ENCODE results near the gene ATP5F1B. TPM values are rescaled to one million over a fixed set of nuclear protein-coding genes. Genes with fewer than 3 reads are reported as not detected.

ATP5F1B gene
- total RNA-seq, 2 donors from 2014 or later = 1,197 to 1,516 TPM

DNA sequence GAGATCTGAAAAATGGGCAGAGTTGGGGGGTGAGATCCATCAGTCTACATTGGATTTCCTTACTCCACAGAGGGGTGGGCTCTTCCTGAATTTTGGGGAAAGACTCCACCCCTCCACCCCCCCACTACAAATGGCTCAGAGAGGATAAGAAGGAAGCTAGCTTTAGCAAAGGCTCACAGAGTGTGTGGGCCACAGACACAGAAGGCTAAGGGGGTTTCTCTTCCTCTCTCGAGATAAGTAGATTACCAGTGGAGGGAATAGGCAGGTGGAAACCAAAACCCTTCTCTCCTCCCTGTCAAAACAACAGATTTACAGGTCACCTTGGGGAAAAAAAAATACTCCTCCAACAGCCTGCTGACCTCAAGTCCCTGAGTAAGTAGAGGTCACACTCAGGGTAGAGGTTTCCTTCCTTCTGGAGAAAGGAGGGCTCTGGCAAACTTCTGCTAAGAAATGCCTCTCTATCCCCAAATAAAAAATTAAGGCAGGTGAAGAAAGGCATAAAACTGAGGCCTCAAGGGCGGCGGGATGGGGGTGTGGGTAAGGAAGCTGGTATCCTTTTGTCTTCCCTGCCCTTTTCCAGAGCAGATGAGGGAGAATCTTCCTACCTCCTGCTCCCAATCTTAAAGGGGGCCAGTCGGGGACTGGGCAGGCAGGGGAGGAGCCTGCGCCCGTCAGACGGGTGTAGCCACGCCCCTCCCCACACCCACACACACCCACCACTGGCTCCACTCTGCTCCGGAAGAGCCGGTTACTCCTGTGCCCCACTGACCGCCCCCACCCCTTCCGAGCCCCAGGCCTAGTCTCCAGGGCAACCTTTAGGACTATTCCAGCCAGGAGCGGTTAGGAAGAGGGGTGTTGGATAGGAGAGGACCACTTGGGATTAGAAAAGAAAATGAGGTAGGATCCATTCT, 13.7 kb downstream of the ATP5F1B start:
- peak; percentile 25 for ATAC-seq
- peak; percentile 89 to 91 for DNase-seq
- intact Hi-C loops (cut with DNase I, micrococcal nuclease) = loop anchor here in 1 of 2 donors (5.0 to 10.0 kb wide), 2 partner anchors 53 to 110 kb away; partner anchors contain the start of genes PTGES3 and RBMS2

DNA sequence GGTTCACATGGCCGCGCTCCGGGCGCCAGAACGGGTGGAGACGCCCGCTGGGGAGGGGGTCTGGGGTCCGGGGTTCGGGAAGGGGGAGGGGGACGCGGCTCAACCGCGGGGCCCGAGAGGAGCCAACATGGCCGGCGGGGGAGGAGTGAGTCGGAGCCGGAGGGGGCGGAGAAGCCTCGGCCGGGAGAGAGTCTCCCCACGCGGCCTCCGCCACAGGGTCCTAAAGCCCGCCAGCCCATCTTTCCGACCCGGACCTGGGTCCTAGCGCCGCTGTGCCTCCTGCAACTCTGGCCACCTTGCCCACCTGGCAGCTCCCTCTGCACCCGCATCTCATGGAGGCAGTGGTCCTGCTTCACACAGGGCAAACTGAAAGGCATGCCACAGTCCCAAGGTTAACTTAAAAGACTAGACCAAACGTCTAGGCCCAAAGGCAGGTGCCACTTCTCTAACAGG, 15.6 kb downstream of the ATP5F1B start, which contains the start of gene BAZ2A:
BAZ2A (minus strand) TSS at position 147 of the 453 bp plus-strand sequence. CDS start 12,796 bp downstream, outside the sequence.
- intact Hi-C loops (cut with DNase I, micrococcal nuclease) = loop anchor here in 1 of 2 donors (5.0 to 10.0 kb wide), 2 partner anchors 55 to 108 kb away; partner anchors contain the start of genes PTGES3 and RBMS2
- DNase-seq (peak; percentile 91 to 94), ATAC-seq (peak; percentile 68)

DNA sequence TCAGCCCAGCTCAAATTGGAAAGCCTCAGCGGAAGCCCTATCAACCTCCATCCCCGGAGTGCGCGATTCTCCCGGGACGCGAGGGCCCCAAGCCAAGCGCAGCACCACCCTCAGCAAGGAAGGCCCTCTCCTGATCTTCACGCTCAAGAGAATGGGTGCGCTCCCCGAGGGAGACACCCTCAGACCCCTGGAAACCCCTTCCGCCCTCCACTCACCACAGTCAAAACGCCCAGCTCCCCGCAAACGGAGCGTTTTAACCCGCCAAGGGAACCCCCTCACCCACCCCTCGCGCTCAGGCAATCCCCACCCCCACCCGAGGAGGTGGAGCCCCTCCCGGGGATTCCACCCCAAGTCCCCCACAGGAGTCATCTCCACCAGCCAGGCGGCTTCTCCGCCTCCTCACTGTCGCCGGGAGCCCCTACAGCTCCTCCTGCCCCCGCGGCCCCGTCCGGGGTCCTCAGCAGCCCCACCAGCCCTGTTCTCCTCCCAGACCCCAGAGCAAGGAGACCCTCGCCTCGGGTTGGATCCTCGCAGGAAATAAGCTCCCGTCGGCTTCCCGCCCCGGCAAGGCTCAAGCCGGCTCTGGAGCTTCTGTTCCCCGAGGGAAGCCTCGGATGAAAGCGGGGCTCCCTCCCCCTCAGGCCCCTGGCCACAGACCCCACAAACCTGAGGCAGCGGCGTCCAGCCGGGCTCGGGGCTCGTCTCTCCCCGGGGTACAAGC, 16.2 kb downstream of the ATP5F1B start:
- peak; percentile 33 for ATAC-seq
- DNase-seq = peak; percentile 40 to 42
- intact Hi-C loops (cut with DNase I, micrococcal nuclease) = loop anchor here in 1 of 2 donors (5.0 to 10.0 kb wide), 2 partner anchors 55 to 107 kb away; partner anchors contain the start of genes PTGES3 and RBMS2

DNA sequence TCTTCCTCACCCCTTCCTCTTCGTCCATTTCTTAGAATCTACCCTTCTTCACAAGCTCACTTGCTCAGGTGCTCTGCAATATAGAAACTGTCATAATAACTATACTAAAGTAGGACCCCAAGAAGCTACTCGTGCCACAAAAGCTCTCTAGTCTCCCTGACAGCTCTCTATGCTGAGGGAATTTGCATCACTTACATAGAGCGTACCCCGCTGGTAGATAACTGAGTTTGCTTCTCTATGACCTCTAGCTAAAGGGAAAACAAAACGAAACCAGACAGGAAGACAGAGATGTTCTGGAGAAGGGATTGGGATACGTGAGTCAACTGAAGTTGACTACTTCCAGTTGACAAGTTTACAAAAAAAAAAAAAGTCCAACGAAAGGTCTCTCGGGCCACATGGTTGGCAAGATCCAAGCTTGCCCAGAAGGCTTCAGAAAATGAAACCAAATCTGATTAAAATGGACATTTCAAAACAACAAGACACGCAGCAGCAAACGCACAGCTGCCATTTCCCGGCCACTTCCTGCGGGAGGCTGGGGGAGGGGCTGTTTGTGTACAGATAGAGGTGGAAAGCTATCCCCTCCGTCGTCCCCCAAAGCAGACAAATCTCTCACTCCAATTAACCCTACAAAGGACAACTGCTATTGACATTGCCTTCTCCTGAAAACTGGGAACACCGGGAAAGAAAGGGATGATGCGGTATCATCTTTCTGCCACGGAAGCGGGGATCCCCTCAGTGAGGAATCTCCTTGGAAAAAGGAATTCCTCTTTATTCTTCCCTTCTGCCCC, 16.9 kb downstream of the ATP5F1B start:
- intact Hi-C loops (cut with DNase I, micrococcal nuclease) = no loop called here
- DNase-seq = peak; percentile 76 to 83

GRCh38 chr12:56626701-56627100, 19.1 kb downstream of the ATP5F1B start:
- intact Hi-C loops (cut with DNase I, micrococcal nuclease) = no loop called here
- ATAC-seq (no peak), DNase-seq (no peak)

More for the DNA sequence above, 16.9 kb downstream of the ATP5F1B start:
- ATAC-seq = peak; percentile 24

DNA sequence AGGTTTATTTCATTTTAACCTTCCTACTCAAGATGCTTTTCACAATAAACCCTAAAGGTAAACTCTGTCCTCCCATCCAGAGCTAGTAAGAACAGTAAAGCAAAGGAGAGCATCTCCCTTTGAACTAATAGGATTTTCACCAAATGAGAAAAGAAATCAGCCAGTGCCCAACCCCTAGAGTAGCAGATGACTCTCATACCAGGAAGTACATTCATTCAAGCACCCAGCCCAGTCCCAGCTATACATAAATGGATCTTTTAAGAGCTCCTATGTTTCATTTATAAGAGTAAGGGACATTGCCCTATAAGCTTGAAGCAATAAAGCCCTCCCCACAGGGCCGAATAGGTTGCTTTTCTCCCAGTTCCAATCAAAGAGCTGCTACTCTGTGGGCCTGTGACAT, 23.2 kb downstream of the ATP5F1B start:
- no peak for DNase-seq
- ATAC-seq = peak; percentile 86
- intact Hi-C loops (cut with DNase I, micrococcal nuclease) = no loop called here

DNA sequence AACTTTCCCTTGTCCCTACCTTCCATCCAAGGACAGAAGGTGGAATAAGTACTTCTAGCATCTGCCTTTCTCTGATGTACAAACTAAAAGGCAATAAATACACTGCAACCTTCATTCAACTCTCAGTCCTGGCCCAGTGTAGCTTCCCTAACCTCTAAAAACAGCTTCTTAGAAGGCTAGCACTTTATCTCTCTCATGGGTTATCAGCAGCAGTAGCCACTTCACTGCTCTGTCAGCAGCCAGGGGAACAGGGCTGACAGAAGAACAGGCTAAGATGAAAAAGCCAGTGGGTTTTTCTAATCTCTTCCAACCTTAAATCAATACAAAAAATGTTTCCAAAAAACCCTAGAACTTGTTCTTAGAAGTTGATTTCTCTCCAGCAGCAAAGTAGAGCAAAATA, 28.9 kb downstream of the ATP5F1B start:
- no peak for ATAC-seq
- intact Hi-C loops (cut with DNase I, micrococcal nuclease) = no loop called here
- no peak for DNase-seq

DNA sequence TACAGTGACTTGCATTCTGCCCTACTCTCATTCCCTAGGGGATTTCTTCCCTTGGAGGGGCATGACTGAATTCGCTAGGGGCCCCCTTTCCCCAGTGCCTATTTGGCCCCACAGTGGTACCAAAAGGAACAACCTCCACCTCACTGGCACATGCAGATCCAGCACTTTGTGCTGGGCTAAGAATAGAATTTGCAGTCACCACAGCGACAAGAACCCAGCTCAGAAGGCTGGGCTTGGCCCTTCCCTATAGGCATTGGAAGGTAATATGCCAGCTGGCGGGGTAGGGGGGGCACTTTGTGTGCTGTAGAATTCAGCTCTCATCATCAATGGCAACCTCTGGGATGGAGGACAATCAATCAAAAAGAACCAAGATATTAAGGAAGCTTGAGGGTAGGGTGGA, 29.5 kb downstream of the ATP5F1B start:
- intact Hi-C loops (cut with DNase I, micrococcal nuclease) = no loop called here
- ATAC-seq (no peak), DNase-seq (no peak)

- DNase-seq (no peak), ATAC-seq (no peak)
- intact Hi-C loops (cut with DNase I, micrococcal nuclease) = no loop called here
Measured at GRCh38 chr12:56614627-56615026, 31.2 kb downstream of the ATP5F1B start.

DNA sequence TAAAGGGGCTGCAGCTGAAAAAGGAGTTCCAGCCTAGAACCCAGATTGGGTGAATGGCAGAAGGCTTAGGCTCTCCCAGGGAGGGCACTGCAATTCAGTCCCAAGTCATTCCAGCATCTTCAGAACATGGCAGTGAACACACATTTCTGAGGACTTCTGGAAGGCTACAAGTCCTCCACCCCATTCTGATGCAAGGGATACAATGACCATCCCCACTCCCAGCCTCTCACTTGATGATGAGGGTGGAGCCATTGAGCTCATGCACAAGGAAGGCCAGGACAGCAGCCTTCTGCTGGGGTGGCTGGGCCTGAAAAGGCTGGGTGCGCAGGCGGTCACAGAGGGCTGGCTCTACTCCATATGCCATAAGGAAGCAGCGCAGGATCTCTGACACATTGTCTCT, 41.4 kb downstream of the ATP5F1B start:
- intact Hi-C loops (cut with DNase I, micrococcal nuclease) = no loop called here
- ATAC-seq (peak; percentile 10), DNase-seq (no peak)

- ATAC-seq (no peak), DNase-seq (no peak)
- intact Hi-C loops (cut with DNase I, micrococcal nuclease) = no loop called here
Measured at GRCh38 chr12:56602239-56602638, 43.5 kb downstream of the ATP5F1B start.

- ATAC-seq = peak; percentile 26
- intact Hi-C loops (cut with DNase I, micrococcal nuclease) = no loop called here
Measured at GRCh38 chr12:56601503-56601902, 44.3 kb downstream of the ATP5F1B start.

GRCh38 chr12:56600753-56601152, 45.0 kb downstream of the ATP5F1B start:
- intact Hi-C loops (cut with DNase I, micrococcal nuclease) = no loop called here
- ATAC-seq (no peak), DNase-seq (no peak)

More at GRCh38 chr12:56601503-56601902, 44.3 kb downstream of the ATP5F1B start:
- DNase-seq = peak in 1 of 2 donors; percentile 32

DNA sequence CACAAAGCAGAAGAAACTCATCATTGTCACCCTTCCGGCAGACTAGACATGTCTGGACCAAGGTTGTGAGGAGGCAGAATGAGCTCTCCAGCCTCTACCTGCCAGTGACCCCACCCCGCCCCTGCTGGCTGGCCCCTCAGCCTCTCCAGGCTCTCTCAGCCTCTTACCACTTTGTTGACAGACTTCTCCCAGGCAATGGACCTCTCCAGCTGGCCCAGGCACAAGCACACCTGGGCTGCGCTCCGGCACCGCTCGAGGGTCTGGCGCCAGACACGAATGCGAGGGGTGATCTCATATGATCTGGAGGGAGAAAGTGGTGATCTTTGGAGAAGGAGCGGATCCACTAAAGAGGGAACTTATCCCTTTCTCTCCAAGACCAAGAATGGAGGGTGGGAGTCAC, 46.0 kb downstream of the ATP5F1B start:
- ATAC-seq = no peak
- DNase-seq = no peak
- intact Hi-C loops (cut with DNase I, micrococcal nuclease) = no loop called here

DNA sequence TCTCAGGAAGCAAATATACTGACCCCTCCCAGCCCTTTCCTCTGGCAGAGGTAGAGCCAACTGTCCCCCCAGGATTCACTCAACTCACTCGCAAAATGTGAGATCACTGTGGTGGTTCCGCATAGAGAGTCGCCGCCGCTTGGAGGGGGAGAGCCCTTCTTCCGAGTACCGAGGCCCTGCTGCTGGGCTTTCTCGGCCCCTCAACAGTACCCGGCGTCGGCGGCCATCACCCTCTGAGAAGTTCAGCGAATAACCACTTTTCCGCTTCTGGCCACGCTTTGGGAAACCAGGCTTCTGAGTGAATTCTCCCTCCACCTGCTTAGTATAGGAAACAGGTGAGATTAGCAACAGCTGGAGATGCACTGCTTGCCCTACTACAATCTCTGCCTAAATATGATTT, 46.7 kb downstream of the ATP5F1B start:
- intact Hi-C loops (cut with DNase I, micrococcal nuclease) = no loop called here
- ATAC-seq = no peak
- no peak for DNase-seq

GRCh38 chr12:56596815-56597214, 49.0 kb downstream of the ATP5F1B start:
- no peak for DNase-seq
- no peak for ATAC-seq
- intact Hi-C loops (cut with DNase I, micrococcal nuclease) = no loop called here

DNA sequence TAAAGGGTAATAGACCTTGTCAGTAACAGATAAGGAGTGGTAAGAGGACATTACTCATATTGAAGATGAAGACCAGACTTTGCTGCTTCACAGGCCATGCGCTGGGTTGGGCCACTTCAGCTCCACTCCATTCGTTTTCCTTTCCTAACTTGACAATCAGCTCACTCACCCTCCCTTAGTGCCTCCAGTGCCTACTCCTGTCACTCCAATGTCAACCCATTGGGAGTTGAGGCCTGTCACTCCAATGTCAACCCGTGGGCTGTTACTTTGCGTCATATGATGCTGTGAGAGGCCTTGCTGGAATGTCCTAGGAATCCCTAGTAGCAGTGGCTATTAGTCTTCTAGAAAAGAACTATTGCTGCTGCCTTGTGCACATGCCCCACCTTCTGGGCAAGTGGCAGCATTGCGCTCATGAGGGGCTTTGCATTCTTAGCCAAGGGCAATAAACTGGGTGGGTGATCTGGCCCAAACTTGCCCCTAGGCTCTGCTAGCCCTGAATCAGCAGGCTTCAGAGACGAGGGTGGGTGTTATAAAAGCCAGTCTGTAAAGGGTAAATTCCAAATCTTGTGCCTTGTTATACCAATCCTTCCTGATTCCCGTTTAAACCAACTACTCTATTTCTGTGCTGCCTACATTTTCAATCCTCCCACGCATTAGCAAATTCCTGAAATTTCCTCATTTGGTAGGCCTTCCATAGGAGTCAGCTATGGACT, 51.7 kb downstream of the ATP5F1B start:
- DNase-seq = peak in 1 of 2 donors; percentile 37
- peak; percentile 57 for ATAC-seq
- intact Hi-C loops (cut with DNase I, micrococcal nuclease) = no loop called here

DNA sequence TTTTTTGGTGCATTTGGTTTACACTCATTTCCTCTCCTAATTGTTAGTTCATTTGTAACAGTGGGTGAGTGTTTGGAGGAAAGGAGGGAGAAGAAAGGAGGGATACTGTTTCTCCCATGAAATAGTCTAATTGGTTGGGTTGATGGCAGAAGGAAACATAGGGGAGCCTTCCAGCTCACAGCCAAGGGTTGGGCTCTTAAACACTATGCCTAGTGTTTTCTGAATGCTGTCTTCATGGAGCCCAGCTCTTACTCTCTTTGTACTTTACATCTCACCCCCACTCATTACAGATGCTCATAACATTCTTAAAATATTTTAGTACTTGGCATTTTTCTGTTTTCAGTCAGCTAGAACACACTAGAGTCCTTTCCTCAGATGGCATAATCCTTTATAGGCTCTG, 53.8 kb downstream of the ATP5F1B start:
- intact Hi-C loops (cut with DNase I, micrococcal nuclease) = no loop called here
- DNase-seq = no peak
- ATAC-seq = no peak

Measured in left colon (tissue), 2 donors.